Smooth muscle cell (in vitro differentiated cells): ENCODE data around the gene IGFBP2. TPM values are rescaled to one million over a fixed set of nuclear protein-coding genes. Genes with fewer than 3 reads are reported as not detected.

Source experiments
- DNase-seq: peaks from one replicate; lab custom pipeline; 2025; ENCODE audit not compliant: unreplicated experiment; lab: John Stamatoyannopoulos, UW
- H2AFZ ChIP-seq: fragments of 200-600 bp; sonication (generic); 2 replicates; pipeline ENCODE4 v1.6.0; 2016; ENCODE audit warnings: antibody characterized with exemption, low read depth, mild to moderate bottlenecking
- H3F3A ChIP-seq: fragments of 200-600 bp; sonication (generic); 2 replicates; pipeline ENCODE4 v1.6.0; 2017; ENCODE audit warnings: antibody characterized with exemption, low read depth
- H3K27ac ChIP-seq: fragments of 200-600 bp; sonication (generic); 2 replicates; pipeline ENCODE4 v1.5.1; 2016; ENCODE audit warnings: low read depth, mild to moderate bottlenecking
- H3K27me3 ChIP-seq: fragments of 200-600 bp; sonication (generic); 2 replicates; pipeline ENCODE4 v1.6.1; 2016; ENCODE audit warnings: low read depth, mild to moderate bottlenecking
- H3K36me3 ChIP-seq: fragments of 200-600 bp; sonication (generic); 2 replicates; pipeline ENCODE4 v1.5.1; 2016; ENCODE audit warnings: low read depth
- H3K4me1 ChIP-seq: fragments of 200-600 bp; sonication (generic); 2 replicates; pipeline ENCODE4 v1.5.1; 2016; ENCODE audit warnings: low read depth
- H3K4me2 ChIP-seq: fragments of 200-600 bp; sonication (generic); 2 replicates; pipeline ENCODE4 v1.6.0; 2016; ENCODE audit warnings: mild to moderate bottlenecking
- H3K4me3 ChIP-seq: fragments of 200-600 bp; sonication (generic); 2 replicates; pipeline ENCODE4 v1.5.1; 2016; ENCODE audit warnings: mild to moderate bottlenecking
- H3K79me2 ChIP-seq: fragments of 200-600 bp; sonication (generic); 2 replicates; pipeline ENCODE4 v1.6.0; 2016; ENCODE audit warnings: low read depth, mild to moderate bottlenecking
- H3K9ac ChIP-seq: fragments of 200-600 bp; sonication (generic); 2 replicates; pipeline ENCODE4 v1.6.0; 2016; ENCODE audit warnings: low read depth
- H3K9me3 ChIP-seq: fragments of 200-600 bp; sonication (generic); replicated peaks from 2 replicates; pipeline ENCODE4 v1.5.1; 2016; ENCODE audit warnings: low read depth
- H4K20me1 ChIP-seq: fragments of 200-600 bp; sonication (generic); 2 replicates; pipeline ENCODE4 v1.6.0; 2016; ENCODE audit warnings: low read depth
- WGBS: methylation state at CpG from one replicate; pipeline ENCODE4 v1.1.7; 2016; ENCODE audit warnings: low lambda C conversion rate; 5-methylcytosine and 5-hydroxymethylcytosine counted together
- polyA plus RNA-seq: library from polyadenylated mRNA; unstranded; fragments of >200 nt; fragmentation: Nextera tagmentation; extraction: Ambion mirVana; gene quantifications from 2 replicates; pipeline ENCODE4 v1.2.1, GENCODE V29; 2016
- total RNA-seq: library from RNA; depleted of rRNA; stranded (reverse); fragments of >200 nt; gene quantifications from 2 replicates; pipeline ENCODE4 v1.2.3, GENCODE V29; 2014
- TF ChIP-seq, protein P1 (sequence below): fragments of 200-600 bp; sonication (generic); IDR thresholded peaks from 2 replicates; pipeline ENCODE4 v1.5.1; 2017; ENCODE audit warnings: borderline replicate concordance, mild to moderate bottlenecking, antibody characterized with exemption; ENCODE audit not compliant: insufficient read depth, poor library complexity, severe bottlenecking

The IGFBP2 gene
- total and polyA plus RNA-seq, 2 experiments from 2014 or later, result 143 to 225 TPM

DNA sequence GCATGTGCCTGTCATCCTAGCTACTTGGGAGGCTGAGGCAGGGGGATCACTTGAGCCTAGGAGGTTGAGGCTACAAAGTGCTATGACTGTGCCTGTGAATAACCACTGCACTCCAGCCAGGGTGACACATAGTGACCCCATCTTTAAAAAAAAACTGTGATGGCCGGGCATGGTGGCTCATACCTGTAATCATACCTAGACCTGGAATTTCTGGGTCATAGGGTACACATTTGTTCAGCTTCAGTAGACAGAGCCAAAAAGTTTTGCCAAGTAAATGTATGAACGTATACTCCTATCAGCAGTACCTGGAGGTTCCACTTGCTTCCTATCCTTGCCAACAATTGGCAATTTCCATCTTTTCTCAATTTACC is 6.4 kb upstream of the IGFBP2 start:
- H4K20me1 ChIP-seq, result no peaks in the 10 kb centered on the region
- WGBS, result 83% methylated on average over 2 of the region's 2 CpGs

DNA sequence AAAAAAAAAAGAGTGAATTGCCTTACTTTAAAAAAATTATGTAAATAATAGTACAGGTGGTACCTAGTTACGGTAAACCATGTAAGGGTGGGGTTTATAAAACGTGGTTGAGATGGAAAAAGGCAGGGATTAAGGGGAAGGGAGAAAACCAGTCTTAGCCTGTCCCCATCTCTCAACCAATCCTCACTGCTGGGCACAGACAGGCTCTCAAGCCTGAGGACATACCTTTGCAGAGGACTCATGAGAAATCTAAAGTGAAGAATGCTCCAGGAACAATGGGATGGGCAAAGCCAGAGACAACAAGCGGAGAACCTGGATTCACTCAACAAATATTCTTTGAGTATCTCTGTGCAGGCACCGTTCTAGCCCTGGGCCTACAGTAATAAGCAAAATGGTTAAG is 3.4 kb upstream of the IGFBP2 start:
- H3K4me2 ChIP-seq, result no peak overlapping the region
- no peak overlapping the region for H3K27ac ChIP-seq
- no peaks in the 10 kb centered on the region for H4K20me1 ChIP-seq
- H3K4me1 ChIP-seq, result peaks cover 9% of the 10 kb centered on the region
- no peak overlapping the region for H2AFZ ChIP-seq
- H3K36me3 ChIP-seq, result no peaks in the 10 kb centered on the region
- H3K9ac ChIP-seq, result no peak overlapping the region
- DNase-seq, result no peak
- no peaks in the 10 kb centered on the region for H3K9me3 ChIP-seq
- H3K27me3 ChIP-seq, result peaks cover 17% of the 10 kb centered on the region
- TF ChIP-seq, protein P1, sequence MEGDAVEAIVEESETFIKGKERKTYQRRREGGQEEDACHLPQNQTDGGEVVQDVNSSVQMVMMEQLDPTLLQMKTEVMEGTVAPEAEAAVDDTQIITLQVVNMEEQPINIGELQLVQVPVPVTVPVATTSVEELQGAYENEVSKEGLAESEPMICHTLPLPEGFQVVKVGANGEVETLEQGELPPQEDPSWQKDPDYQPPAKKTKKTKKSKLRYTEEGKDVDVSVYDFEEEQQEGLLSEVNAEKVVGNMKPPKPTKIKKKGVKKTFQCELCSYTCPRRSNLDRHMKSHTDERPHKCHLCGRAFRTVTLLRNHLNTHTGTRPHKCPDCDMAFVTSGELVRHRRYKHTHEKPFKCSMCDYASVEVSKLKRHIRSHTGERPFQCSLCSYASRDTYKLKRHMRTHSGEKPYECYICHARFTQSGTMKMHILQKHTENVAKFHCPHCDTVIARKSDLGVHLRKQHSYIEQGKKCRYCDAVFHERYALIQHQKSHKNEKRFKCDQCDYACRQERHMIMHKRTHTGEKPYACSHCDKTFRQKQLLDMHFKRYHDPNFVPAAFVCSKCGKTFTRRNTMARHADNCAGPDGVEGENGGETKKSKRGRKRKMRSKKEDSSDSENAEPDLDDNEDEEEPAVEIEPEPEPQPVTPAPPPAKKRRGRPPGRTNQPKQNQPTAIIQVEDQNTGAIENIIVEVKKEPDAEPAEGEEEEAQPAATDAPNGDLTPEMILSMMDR, result no peak
- 86% methylated on average over 4 of the region's 4 CpGs for WGBS
- no peak overlapping the region for H3K4me3 ChIP-seq
- no peaks in the 10 kb centered on the region for H3F3A ChIP-seq
- H3K79me2 ChIP-seq, result peaks cover 4% of the 10 kb centered on the region

More for the DNA sequence above, 6.4 kb upstream of the IGFBP2 start:
- Histone ChIP-seq H3K79me2 (no peaks in the 10 kb centered on the region), H3K9ac (no peak overlapping the region), H3K4me3 (no peak overlapping the region), H3F3A (no peaks in the 10 kb centered on the region), H3K27ac (no peak overlapping the region), H3K27me3 (no peaks in the 10 kb centered on the region), H3K36me3 (no peaks in the 10 kb centered on the region), H3K9me3 (no peaks in the 10 kb centered on the region), H2AFZ (no peak overlapping the region), H3K4me1 (no peaks in the 10 kb centered on the region), H3K4me2 (no peak overlapping the region)
- TF ChIP-seq, protein P1, result no peak
- DNase-seq, result no peak

DNA sequence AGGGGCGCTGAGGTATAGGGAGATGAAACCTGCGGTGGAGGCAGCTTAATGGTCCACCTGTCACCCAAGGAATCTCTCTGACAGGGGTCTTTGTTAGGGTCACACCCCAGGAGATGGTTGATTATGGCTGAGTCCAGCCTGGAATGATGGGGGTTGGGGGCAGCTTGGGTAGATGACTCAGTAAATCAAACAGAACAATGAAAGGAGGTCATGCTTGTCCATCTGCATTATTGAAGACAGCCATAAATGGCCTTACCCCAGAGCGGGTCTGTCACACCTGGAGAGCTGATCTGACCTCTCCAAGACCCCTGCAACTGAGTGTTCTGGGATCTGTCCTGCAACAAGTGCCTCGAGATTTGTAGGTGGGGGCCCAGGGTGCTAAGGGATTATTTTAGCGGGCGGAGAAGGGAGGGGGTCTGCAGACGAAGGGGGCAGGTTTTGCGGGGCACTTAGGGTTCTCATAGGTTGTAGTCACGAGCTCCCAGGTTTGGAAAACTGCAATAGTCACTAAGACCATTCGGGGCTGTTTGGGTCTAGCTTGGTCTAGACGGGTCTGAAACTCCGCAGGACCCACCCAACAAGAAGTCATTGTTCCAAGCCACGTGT is 771 bp upstream of the IGFBP2 start:
- H3K4me2 ChIP-seq, result peak overlapping the region; percentile 94
- TF ChIP-seq, protein P1, result no peak
- no peaks in the 10 kb centered on the region for H3K9me3 ChIP-seq
- no peaks in the 10 kb centered on the region for H3K36me3 ChIP-seq
- peak overlapping the region; percentile 82 for H2AFZ ChIP-seq
- peaks cover 32% of the 10 kb centered on the region for H3K4me1 ChIP-seq
- peaks cover 11% of the 10 kb centered on the region for H3F3A ChIP-seq
- no peaks in the 10 kb centered on the region for H4K20me1 ChIP-seq
- H3K27me3 ChIP-seq, result peaks cover 17% of the 10 kb centered on the region
- H3K4me3 ChIP-seq, result peak overlapping the region; percentile 61
- 29% methylated on average over 13 of the region's 13 CpGs for WGBS
- peaks cover 9% of the 10 kb centered on the region for H3K79me2 ChIP-seq
- no peak overlapping the region for H3K27ac ChIP-seq
- H3K9ac ChIP-seq, result no peak overlapping the region
- no peak for DNase-seq

DNA sequence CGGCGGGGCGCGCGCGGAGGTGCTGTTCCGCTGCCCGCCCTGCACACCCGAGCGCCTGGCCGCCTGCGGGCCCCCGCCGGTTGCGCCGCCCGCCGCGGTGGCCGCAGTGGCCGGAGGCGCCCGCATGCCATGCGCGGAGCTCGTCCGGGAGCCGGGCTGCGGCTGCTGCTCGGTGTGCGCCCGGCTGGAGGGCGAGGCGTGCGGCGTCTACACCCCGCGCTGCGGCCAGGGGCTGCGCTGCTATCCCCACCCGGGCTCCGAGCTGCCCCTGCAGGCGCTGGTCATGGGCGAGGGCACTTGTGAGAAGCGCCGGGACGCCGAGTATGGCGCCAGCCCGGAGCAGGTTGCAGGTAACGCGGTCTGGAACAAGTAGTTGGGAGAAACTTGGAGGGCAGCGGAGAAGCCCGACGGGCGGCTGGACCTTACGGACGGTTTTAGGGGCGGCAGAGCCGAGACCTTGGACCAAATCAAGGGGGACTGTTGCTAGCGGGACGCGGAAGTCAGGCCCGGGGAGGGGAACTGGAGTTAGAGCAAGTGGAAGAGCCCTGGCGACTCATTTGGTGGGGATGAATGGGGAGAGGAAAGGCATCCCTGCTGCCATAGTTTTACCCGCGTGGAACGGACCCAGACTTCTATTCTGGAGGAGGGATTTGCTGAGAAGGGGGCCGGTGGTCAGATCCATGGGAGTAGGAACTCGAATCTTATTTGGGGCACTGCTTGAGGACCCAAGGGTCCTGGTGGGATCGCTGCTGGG is 573 bp downstream of the IGFBP2 start:
- H3K36me3 ChIP-seq, result no peaks in the 10 kb centered on the region
- peaks cover 15% of the 10 kb centered on the region for H3K79me2 ChIP-seq
- H3F3A ChIP-seq, result peaks cover 11% of the 10 kb centered on the region
- 1% methylated on average over 64 of the region's 71 CpGs for WGBS
- H4K20me1 ChIP-seq, result no peaks in the 10 kb centered on the region
- peak overlapping the region; percentile 100 for H3K4me2 ChIP-seq
- peaks cover 32% of the 10 kb centered on the region for H3K4me1 ChIP-seq
- peaks cover 17% of the 10 kb centered on the region for H3K27me3 ChIP-seq
- H3K4me3 ChIP-seq, result peak overlapping the region; percentile 64
- no peak overlapping the region for H3K9ac ChIP-seq
- no peaks in the 10 kb centered on the region for H3K9me3 ChIP-seq
- no peak overlapping the region for H3K27ac ChIP-seq
- peak overlapping the region; percentile 82 for H2AFZ ChIP-seq
- no peak for DNase-seq
- TF ChIP-seq, protein P1, result no peak
